Measurements from ENCODE around the gene CD82.

DNA sequence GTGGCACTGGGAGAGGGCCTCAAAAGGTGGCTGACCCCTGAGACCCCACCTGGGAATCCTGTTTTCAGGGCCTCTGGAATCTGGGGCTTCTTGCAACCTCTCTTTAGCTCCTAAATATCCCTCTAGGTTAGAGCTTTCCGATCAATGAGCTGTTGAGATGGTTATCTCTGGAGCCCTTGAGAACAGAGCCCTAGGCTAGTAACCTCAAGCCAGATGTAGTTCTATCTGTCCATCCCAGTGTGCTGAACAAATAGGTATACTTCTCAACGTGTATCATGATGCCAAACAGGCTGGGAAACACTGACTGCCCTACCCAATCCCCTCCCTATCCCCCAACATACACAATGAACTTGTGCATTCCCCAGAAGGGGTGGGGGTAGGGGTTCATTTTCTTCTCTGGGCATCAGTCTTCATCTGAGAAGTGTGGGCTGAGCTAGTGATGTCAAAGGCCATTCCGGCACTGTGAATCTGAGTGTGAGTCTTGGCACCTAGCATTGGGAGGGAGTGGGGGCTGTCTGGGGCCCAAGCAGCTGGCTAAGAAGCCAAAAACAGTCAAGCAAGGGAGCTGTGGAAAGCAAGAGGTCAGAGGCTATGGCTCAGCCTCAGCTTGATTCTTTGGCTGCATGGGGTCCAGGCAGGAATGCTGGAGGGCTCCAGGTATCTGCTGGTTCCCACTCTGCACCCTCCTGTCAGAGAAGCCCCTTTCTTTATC lies 17.3 kb downstream of the CD82 start:
- TF ChIP-seq, protein P1, sequence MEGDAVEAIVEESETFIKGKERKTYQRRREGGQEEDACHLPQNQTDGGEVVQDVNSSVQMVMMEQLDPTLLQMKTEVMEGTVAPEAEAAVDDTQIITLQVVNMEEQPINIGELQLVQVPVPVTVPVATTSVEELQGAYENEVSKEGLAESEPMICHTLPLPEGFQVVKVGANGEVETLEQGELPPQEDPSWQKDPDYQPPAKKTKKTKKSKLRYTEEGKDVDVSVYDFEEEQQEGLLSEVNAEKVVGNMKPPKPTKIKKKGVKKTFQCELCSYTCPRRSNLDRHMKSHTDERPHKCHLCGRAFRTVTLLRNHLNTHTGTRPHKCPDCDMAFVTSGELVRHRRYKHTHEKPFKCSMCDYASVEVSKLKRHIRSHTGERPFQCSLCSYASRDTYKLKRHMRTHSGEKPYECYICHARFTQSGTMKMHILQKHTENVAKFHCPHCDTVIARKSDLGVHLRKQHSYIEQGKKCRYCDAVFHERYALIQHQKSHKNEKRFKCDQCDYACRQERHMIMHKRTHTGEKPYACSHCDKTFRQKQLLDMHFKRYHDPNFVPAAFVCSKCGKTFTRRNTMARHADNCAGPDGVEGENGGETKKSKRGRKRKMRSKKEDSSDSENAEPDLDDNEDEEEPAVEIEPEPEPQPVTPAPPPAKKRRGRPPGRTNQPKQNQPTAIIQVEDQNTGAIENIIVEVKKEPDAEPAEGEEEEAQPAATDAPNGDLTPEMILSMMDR (IDR thresholded peaks at IDR 0.05), result no peak
- TF ChIP-seq EZH2phosphoT487 (IDR thresholded peaks at IDR 0.05), result no peak
